PC-3 (cell line): Measurements from ENCODE around the gene CNP. TPM values are rescaled to one million over a fixed set of nuclear protein-coding genes. Genes with fewer than 3 reads are reported as not detected.

ENCODE experiments used
- ATAC-seq: fragments of 200-7000 bp; cut with Tn5 transposase; 2 replicates; pipeline ENCODE4 v1.9.1; 2020; ENCODE audit warnings: mild to moderate bottlenecking, moderate library complexity
- BruUV-seq: library from RNA; stranded (reverse); fragments of 400-500 nt; replicated peaks from 2 replicates; lab custom pipeline; 2021; lab: Mats Ljungman, UMichigan
- CTCF ChIA-PET: fragments of 300-600 bp; sonication (Branson Sonifier 250); formaldehyde crosslinking; loops from one replicate; lab custom pipeline; 2022; ENCODE audit warnings: antibody characterized with exemption; lab: Charles Lee
- POLR2A ChIA-PET: fragments of 300-600 bp; sonication (Branson Sonifier 250); formaldehyde crosslinking; loops from one replicate; lab custom pipeline; 2022; ENCODE audit warnings: antibody characterized with exemption; ENCODE audit not compliant: unreplicated experiment; lab: Charles Lee
- DNase-seq: peaks from one replicate; pipeline ENCODE4 v3.0.0-alpha.2; 2015
- H2AFZ ChIP-seq: fragments of 300-600 bp; sonication (generic); 2 replicates; pipeline ENCODE4 v1.6.0; 2016; ENCODE audit warnings: antibody characterized with exemption, low read length
- H3F3A ChIP-seq: fragments of 300-600 bp; sonication (generic); one replicate; pipeline ENCODE4 v1.6.0; 2017; ENCODE audit warnings: antibody characterized with exemption, low read length, control low read depth, mild to moderate bottlenecking; ENCODE audit not compliant: unreplicated experiment
- H3K27ac ChIP-seq: fragments of 300-600 bp; sonication (generic); 2 replicates; pipeline ENCODE4 v1.5.1; 2016; ENCODE audit warnings: mild to moderate bottlenecking, low read length
- H3K27me3 ChIP-seq: fragments of 300-600 bp; sonication (generic); 2 replicates; pipeline ENCODE4 v1.6.1; 2016; ENCODE audit warnings: low read length, mixed read lengths
- H3K36me3 ChIP-seq: fragments of 300-600 bp; sonication (generic); 2 replicates; pipeline ENCODE4 v1.6.1; 2016; ENCODE audit warnings: low read depth, mixed run types, low read length, mixed read lengths
- H3K4me1 ChIP-seq: fragments of 300-600 bp; sonication (generic); 2 replicates; pipeline ENCODE4 v1.5.1; 2016; ENCODE audit warnings: low read length; ENCODE audit not compliant: insufficient read depth
- H3K4me2 ChIP-seq: fragments of 300-600 bp; sonication (generic); 2 replicates; pipeline ENCODE4 v1.6.0; 2016; ENCODE audit warnings: low read length
- H3K4me3 ChIP-seq: fragments of 300-600 bp; sonication (generic); 2 replicates; pipeline ENCODE4 v1.5.1; 2016; ENCODE audit warnings: mild to moderate bottlenecking, low read length, mixed read lengths
- H3K79me2 ChIP-seq: fragments of 300-600 bp; sonication (generic); 2 replicates; pipeline ENCODE4 v1.6.1; 2017; ENCODE audit warnings: low read length, mixed read lengths
- H3K9ac ChIP-seq: fragments of 300-600 bp; sonication (generic); 2 replicates; pipeline ENCODE4 v1.6.0; 2016; ENCODE audit warnings: mild to moderate bottlenecking, low read length
- H3K9me2 ChIP-seq: fragments of 300-600 bp; sonication (generic); replicated peaks from 2 replicates; pipeline ENCODE4 v1.6.1; 2016; ENCODE audit warnings: mixed run types, low read length, mixed read lengths
- H3K9me3 ChIP-seq: fragments of 300-600 bp; sonication (generic); 2 replicates; pipeline ENCODE4 v1.6.1; 2016; ENCODE audit warnings: low read length, mixed read lengths
- H4K20me1 ChIP-seq: fragments of 300-600 bp; sonication (generic); 2 replicates; pipeline ENCODE4 v1.6.1; 2016; ENCODE audit warnings: low read length, mixed read lengths
- EZH2 ChIP-seq: fragments of 300-600 bp; sonication (generic); IDR thresholded peaks from one replicate; pipeline ENCODE4 v1.6.1; 2017; ENCODE audit warnings: antibody characterized with exemption, mild to moderate bottlenecking, low read length; ENCODE audit not compliant: unreplicated experiment
- EZH2phosphoT487 ChIP-seq: fragments of 300-600 bp; sonication (generic); IDR thresholded peaks from 2 replicates; pipeline ENCODE4 v1.6.1; 2018; ENCODE audit warnings: mild to moderate bottlenecking, antibody characterized with exemption, low read length, borderline replicate concordance
- intact Hi-C: fragments of 100-400 bp; cut with micrococcal nuclease; formaldehyde crosslinking; loops from 2 replicates; pipeline ENCODE4 v1.9.0; 2023
- total RNA-seq: library from RNA; depleted of rRNA; stranded (reverse); fragments of >200 nt; gene quantifications from 2 replicates; pipeline ENCODE4 v1.2.3, GENCODE V29; 2014
- TF ChIP-seq, protein P1 (sequence below): fragments of 300-600 bp; sonication (generic); conservative IDR thresholded peaks from 2 replicates; pipeline ENCODE4 v1.5.1; 2017; ENCODE audit warnings: antibody characterized with exemption, low read depth, mild to moderate bottlenecking, low read length

Gene CNP
- total RNA-seq, 1 experiment from 2014 or later, result 91.6 TPM

DNA sequence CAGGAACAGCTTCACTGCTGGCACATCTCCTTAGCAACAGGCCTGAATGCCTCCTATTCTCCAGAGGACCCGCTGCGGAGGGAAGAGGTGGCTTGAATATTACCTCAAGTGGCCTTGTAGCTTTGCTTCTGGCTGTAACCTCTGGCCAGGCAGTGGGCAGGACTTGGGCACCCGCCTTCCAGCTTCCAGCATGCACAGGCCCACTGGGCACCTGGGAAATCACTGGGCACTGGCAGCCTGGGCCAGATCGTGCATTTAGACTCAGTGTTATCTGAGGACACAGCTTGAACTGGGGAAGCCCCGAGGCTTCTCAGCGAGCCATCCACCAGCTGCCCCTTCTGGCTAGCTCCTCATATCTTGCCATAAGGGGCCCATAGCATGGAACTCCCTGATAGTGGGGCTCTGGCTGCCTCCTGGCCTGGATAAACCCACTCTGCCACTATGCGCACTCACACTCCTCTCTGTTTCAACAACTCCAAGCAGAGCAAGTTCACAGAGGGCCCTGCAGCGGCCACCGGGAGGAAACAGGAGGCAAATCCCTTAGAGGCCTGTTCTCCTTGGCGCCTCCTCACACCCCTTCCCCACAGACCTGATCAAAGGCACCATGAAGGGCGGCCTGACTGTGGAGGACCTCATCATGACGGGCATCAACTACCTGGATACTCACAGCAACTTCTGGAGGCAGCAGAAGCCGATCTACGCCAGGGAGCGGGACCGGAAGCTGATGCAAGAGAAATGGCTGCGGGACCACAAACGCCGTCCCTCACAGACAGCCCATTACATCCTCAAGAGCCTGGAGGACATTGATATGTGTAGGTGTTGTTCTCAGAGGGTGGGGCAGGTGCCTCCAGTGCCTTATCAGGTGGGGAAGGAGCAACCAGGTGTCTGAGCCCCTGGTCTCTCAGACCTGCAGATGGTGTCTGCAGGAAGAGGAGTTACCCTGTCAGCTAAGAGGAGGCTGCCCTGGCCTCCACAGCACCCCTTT lies 28.3 kb upstream of the CNP start:
- no peaks in the 10 kb centered on the region for H3K27me3 ChIP-seq
- H3K9me3 ChIP-seq, result no peaks in the 10 kb centered on the region
- no peaks in the 10 kb centered on the region for H3K4me1 ChIP-seq
- no peak overlapping the region for H3K9ac ChIP-seq
- H3K36me3 ChIP-seq, result no peaks in the 10 kb centered on the region
- intact Hi-C loops, result no loop called here
- BruUV-seq, result no TSS peak
- no peaks in the 10 kb centered on the region for H3K9me2 ChIP-seq
- H3K4me3 ChIP-seq, result no peak overlapping the region
- H3K4me2 ChIP-seq, result no peak overlapping the region
- no peaks in the 10 kb centered on the region for H4K20me1 ChIP-seq
- TF ChIP-seq, protein P1, sequence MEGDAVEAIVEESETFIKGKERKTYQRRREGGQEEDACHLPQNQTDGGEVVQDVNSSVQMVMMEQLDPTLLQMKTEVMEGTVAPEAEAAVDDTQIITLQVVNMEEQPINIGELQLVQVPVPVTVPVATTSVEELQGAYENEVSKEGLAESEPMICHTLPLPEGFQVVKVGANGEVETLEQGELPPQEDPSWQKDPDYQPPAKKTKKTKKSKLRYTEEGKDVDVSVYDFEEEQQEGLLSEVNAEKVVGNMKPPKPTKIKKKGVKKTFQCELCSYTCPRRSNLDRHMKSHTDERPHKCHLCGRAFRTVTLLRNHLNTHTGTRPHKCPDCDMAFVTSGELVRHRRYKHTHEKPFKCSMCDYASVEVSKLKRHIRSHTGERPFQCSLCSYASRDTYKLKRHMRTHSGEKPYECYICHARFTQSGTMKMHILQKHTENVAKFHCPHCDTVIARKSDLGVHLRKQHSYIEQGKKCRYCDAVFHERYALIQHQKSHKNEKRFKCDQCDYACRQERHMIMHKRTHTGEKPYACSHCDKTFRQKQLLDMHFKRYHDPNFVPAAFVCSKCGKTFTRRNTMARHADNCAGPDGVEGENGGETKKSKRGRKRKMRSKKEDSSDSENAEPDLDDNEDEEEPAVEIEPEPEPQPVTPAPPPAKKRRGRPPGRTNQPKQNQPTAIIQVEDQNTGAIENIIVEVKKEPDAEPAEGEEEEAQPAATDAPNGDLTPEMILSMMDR, result no peak
- TF ChIP-seq EZH2, result no peak
- TF ChIP-seq EZH2phosphoT487, result no peak
- H3K27ac ChIP-seq, result no peak overlapping the region
- H3K79me2 ChIP-seq, result no peaks in the 10 kb centered on the region
- CTCF ChIA-PET, result no interaction called here
- no peaks in the 10 kb centered on the region for H3F3A ChIP-seq
- DNase-seq, result no peak
- POLR2A ChIA-PET, result no interaction called here
- H2AFZ ChIP-seq, result no peak overlapping the region
- ATAC-seq, result no peak

DNA sequence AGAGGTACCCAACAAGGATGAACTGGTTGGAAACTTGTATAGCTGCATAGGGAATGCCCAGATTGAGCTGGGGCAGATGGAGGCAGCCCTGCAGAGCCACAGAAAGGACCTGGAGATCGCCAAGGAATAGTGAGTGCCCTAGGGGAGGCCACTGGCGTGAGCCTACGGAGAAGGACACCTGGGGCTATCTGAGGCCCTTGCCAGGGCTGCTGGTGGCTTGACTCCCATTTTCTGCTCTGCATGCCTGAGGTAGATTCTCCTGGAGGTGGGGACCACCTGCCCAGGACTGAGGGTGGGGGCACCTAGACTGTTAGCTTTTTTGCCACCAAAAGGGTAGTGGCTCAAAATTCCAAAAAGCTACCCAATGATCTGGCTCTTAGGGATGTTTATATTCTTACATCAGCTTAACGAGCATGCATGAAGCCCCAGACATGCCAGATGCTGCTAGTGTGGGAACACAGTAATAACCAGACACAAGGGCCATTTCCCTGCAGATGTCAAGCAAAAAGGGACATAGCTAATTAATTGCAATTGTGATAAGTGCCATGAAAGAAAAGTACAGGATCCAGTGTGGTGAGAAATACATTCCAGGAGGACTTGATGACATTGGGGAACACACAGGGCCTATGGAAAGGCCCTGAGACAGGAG lies 27.4 kb upstream of the CNP start:
- no peak for TF ChIP-seq EZH2phosphoT487
- TF ChIP-seq, protein P1, result no peak
- TF ChIP-seq EZH2, result no peak
- no peak overlapping the region for H2AFZ ChIP-seq
- no peak overlapping the region for H3K9ac ChIP-seq
- no peak overlapping the region for H3K27ac ChIP-seq
- no peaks in the 10 kb centered on the region for H3F3A ChIP-seq
- intact Hi-C loops, result no loop called here
- no TSS peak for BruUV-seq
- POLR2A ChIA-PET, result no interaction called here
- no peak overlapping the region for H3K4me3 ChIP-seq
- no peaks in the 10 kb centered on the region for H3K9me3 ChIP-seq
- H3K4me2 ChIP-seq, result no peak overlapping the region
- H4K20me1 ChIP-seq, result no peaks in the 10 kb centered on the region
- no peaks in the 10 kb centered on the region for H3K36me3 ChIP-seq
- H3K79me2 ChIP-seq, result no peaks in the 10 kb centered on the region
- H3K4me1 ChIP-seq, result no peaks in the 10 kb centered on the region
- ATAC-seq (no peak), DNase-seq (no peak)
- CTCF ChIA-PET, result no interaction called here
- H3K27me3 ChIP-seq, result no peaks in the 10 kb centered on the region
- H3K9me2 ChIP-seq, result no peaks in the 10 kb centered on the region
